Measurements from ENCODE around the gene ADAMTS12. TPM values are rescaled to one million over a fixed set of nuclear protein-coding genes. Genes with fewer than 3 reads are reported as not detected.

The ADAMTS12 gene
- total RNA-seq, 1 experiment from 2014 or later: not detected

- Mint-ChIP-seq H3K27ac (ENCODE audit: low read depth, unreplicated experiment) (no peak overlapping the region), H3K4me1 (ENCODE audit: insufficient read depth, unreplicated experiment) (peaks cover 7% of the 10 kb centered on the region), H3K27me3 (ENCODE audit: insufficient read depth, unreplicated experiment) (no peaks in the 10 kb centered on the region), H3K4me3 (ENCODE audit: unreplicated experiment) (no peak overlapping the region), H3K9me3 (ENCODE audit: unreplicated experiment) (no peaks in the 10 kb centered on the region), H3K36me3 (ENCODE audit: insufficient read depth, unreplicated experiment) (no peaks in the 10 kb centered on the region)
- ChIA-PET CTCF (no interaction called here), POLR2A (interaction anchor here (0.6 kb wide), 1 partner anchor 1212 kb away, joined by 3 read pairs; no protein-coding TSS in a partner anchor)
- BruUV-seq (replicated peaks): no TSS peak
- intact Hi-C loops (cut with micrococcal nuclease): no loop called here
- DNase-seq (ENCODE audit: unreplicated experiment): peak; percentile 7
- TF ChIP-seq, protein P1, sequence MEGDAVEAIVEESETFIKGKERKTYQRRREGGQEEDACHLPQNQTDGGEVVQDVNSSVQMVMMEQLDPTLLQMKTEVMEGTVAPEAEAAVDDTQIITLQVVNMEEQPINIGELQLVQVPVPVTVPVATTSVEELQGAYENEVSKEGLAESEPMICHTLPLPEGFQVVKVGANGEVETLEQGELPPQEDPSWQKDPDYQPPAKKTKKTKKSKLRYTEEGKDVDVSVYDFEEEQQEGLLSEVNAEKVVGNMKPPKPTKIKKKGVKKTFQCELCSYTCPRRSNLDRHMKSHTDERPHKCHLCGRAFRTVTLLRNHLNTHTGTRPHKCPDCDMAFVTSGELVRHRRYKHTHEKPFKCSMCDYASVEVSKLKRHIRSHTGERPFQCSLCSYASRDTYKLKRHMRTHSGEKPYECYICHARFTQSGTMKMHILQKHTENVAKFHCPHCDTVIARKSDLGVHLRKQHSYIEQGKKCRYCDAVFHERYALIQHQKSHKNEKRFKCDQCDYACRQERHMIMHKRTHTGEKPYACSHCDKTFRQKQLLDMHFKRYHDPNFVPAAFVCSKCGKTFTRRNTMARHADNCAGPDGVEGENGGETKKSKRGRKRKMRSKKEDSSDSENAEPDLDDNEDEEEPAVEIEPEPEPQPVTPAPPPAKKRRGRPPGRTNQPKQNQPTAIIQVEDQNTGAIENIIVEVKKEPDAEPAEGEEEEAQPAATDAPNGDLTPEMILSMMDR (IDR thresholded peaks at IDR 0.05; ENCODE audit: unreplicated experiment): no peak
These were observed 49.9 kb downstream of the ADAMTS12 start for GRCh38 chr5:33841891-33842290.

- intact Hi-C loops (cut with micrococcal nuclease): no loop called here
- Mint-ChIP-seq H3K27me3 (ENCODE audit: insufficient read depth, unreplicated experiment) (no peaks in the 10 kb centered on the region), H3K4me1 (ENCODE audit: insufficient read depth, unreplicated experiment) (peaks cover 7% of the 10 kb centered on the region), H3K9me3 (ENCODE audit: unreplicated experiment) (no peaks in the 10 kb centered on the region), H3K36me3 (ENCODE audit: insufficient read depth, unreplicated experiment) (no peaks in the 10 kb centered on the region), H3K27ac (ENCODE audit: low read depth, unreplicated experiment) (no peak overlapping the region), H3K4me3 (ENCODE audit: unreplicated experiment) (no peak overlapping the region)
- no TSS peak for BruUV-seq (replicated peaks)
- ChIA-PET CTCF (interaction anchor here (0.7 to 0.8 kb wide), 3 partner anchors 11 to 1461 kb away, joined by 3 to 4 read pairs (median 3); no protein-coding TSS in a partner anchor), POLR2A (interaction anchor here (0.7 kb wide), 1 partner anchor 14 kb away, joined by 3 read pairs; no protein-coding TSS in a partner anchor)
- no peak for DNase-seq (ENCODE audit: unreplicated experiment)
- TF ChIP-seq, protein P1 (IDR thresholded peaks at IDR 0.05; ENCODE audit: unreplicated experiment): no peak
These were observed 50.8 kb downstream of the ADAMTS12 start for GRCh38 chr5:33840927-33841547.

DNA sequence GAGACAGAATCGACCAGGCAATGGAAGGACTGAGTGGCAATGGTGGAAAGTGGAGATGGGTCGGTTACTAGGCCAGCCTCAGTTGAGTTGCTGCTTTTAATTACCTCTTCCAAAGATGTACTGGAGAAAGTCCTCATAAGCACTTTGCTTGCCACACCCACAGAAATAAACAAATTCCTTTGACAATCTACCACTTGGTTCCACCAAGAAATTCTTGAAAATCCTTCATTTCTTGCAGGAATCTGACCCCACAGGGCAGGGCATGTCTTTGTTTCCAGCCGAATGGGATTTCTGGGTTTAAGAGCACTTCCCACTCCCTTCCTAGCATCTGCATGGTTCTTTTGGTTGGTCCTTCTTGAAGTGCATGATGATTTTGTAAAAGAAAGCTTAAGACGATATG is 54.5 kb downstream of the ADAMTS12 start:
- Mint-ChIP-seq H3K9me3 (ENCODE audit: unreplicated experiment) (no peaks in the 10 kb centered on the region), H3K27ac (ENCODE audit: low read depth, unreplicated experiment) (no peak overlapping the region), H3K36me3 (ENCODE audit: insufficient read depth, unreplicated experiment) (no peaks in the 10 kb centered on the region), H3K27me3 (ENCODE audit: insufficient read depth, unreplicated experiment) (no peaks in the 10 kb centered on the region), H3K4me1 (ENCODE audit: insufficient read depth, unreplicated experiment) (no peaks in the 10 kb centered on the region), H3K4me3 (ENCODE audit: unreplicated experiment) (no peak overlapping the region)
- no peak for DNase-seq (ENCODE audit: unreplicated experiment)
- ChIA-PET POLR2A (no interaction called here), CTCF (no interaction called here)
- no TSS peak for BruUV-seq (replicated peaks)
- intact Hi-C loops (cut with micrococcal nuclease): no loop called here
- TF ChIP-seq, protein P1 (IDR thresholded peaks at IDR 0.05; ENCODE audit: unreplicated experiment): no peak

GRCh38 chr5:33834334-33834733 is 57.5 kb downstream of the ADAMTS12 start:
- no peak for DNase-seq (ENCODE audit: unreplicated experiment)
- intact Hi-C loops (cut with micrococcal nuclease): no loop called here
- ChIA-PET CTCF (interaction anchor here (0.8 kb wide), 1 partner anchor 65 kb away, joined by 3 read pairs; no protein-coding TSS in a partner anchor), POLR2A (no interaction called here)
- Mint-ChIP-seq H3K27me3 (ENCODE audit: insufficient read depth, unreplicated experiment) (no peaks in the 10 kb centered on the region), H3K4me1 (ENCODE audit: insufficient read depth, unreplicated experiment) (no peaks in the 10 kb centered on the region), H3K9me3 (ENCODE audit: unreplicated experiment) (no peaks in the 10 kb centered on the region), H3K36me3 (ENCODE audit: insufficient read depth, unreplicated experiment) (no peaks in the 10 kb centered on the region), H3K27ac (ENCODE audit: low read depth, unreplicated experiment) (no peak overlapping the region), H3K4me3 (ENCODE audit: unreplicated experiment) (no peak overlapping the region)
- TF ChIP-seq, protein P1 (IDR thresholded peaks at IDR 0.05; ENCODE audit: unreplicated experiment): no peak
- BruUV-seq (replicated peaks): no TSS peak
